ENCODE measurements around the gene LRRC14B. TPM values are rescaled to one million over a fixed set of nuclear protein-coding genes. Genes with fewer than 3 reads are reported as not detected.

LRRC14B gene
- total and polyA plus RNA-seq, 2 donors (not counting 1 experiment from before 2014, with no cell fraction given): not detected

DNA sequence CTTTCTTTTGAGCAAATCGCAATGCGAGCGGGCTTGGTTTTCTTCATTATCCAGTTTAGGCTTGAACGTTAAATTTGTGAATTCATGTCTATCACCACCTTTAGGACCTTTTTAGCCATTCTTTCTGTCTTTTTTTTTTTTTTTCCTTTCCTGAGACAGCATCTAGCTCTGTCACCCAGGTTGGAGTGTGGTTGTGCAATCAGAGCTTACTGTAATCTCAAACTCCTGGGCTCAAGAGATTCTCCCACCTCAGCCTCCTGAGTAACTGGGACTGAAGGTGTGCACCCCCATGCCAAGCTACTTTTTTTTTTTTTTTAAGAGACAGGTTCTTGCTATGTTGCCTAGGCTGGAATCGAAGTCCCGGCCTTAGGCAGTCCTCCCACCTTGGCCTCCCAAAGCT, 39.2 kb upstream of the LRRC14B start:
- no peaks in the 10 kb centered on the region for H3K79me2 ChIP-seq (ENCODE audit: control insufficient read depth, insufficient read depth, low read length)
- no peak for DNase-seq (ENCODE audit: low read depth in 2 of 2)

DNA sequence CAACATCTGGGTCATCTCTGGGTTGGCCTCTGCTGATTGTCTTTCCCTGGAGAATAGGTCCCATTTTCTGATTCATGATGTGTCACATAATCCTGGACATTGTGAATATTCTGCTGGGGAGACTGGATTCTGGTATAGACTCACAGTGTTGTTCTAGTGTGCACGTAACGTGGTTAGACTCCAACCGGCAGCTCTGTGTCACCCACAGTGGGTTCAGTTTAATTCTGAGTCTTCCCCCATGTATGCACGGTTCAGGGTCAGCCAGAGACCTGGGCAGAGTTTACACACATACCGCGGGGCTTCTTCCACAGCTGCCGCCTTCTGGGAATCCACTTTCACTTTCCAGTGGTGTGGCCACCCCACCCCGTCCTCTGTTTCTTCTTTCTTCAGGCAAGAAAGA, 38.0 kb upstream of the LRRC14B start:
- peak overlapping the region in 1 of 4 experiments; percentile 33 for H3K4me3 ChIP-seq (replicated peaks in 1 of 4; ENCODE audit: control extremely low read depth in 1 of 4, insufficient read depth in 1 of 4, low read depth in 3 of 4, low read length in 4 of 4)
- no peaks in the 10 kb centered on the region for H3K79me2 ChIP-seq (ENCODE audit: control insufficient read depth, insufficient read depth, low read length)
- no peaks in the 10 kb centered on the region for H3K36me3 ChIP-seq (ENCODE audit: control insufficient read depth, insufficient read depth, low read length)
- no peaks in the 10 kb centered on the region for H4K20me1 ChIP-seq (ENCODE audit: control insufficient read depth, extremely low read depth, insufficient read depth, low read length)
- no peaks in the 10 kb centered on the region for H3K27me3 ChIP-seq (ENCODE audit: control insufficient read depth, insufficient read depth, low read length)
- no peak overlapping the region for H3K9ac ChIP-seq (ENCODE audit: insufficient read depth, low read length)
- DNase-seq (ENCODE audit: low read depth in 2 of 2): peak; percentile 40 to 75
- H3K27ac ChIP-seq (ENCODE audit: insufficient read depth, low read length): no peak overlapping the region
- no peaks in the 10 kb centered on the region for H3K9me3 ChIP-seq (ENCODE audit: control insufficient read depth, insufficient read depth, low read depth, low read length)
- TF ChIP-seq, protein P1, sequence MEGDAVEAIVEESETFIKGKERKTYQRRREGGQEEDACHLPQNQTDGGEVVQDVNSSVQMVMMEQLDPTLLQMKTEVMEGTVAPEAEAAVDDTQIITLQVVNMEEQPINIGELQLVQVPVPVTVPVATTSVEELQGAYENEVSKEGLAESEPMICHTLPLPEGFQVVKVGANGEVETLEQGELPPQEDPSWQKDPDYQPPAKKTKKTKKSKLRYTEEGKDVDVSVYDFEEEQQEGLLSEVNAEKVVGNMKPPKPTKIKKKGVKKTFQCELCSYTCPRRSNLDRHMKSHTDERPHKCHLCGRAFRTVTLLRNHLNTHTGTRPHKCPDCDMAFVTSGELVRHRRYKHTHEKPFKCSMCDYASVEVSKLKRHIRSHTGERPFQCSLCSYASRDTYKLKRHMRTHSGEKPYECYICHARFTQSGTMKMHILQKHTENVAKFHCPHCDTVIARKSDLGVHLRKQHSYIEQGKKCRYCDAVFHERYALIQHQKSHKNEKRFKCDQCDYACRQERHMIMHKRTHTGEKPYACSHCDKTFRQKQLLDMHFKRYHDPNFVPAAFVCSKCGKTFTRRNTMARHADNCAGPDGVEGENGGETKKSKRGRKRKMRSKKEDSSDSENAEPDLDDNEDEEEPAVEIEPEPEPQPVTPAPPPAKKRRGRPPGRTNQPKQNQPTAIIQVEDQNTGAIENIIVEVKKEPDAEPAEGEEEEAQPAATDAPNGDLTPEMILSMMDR (conservative IDR thresholded peaks at IDR 0.05 in 1 of 2, IDR thresholded peaks at IDR 0.05 in 1 of 2; ENCODE audit: low read depth in 1 of 2, low read length in 2 of 2): no peak
- no peak for TF ChIP-seq EZH2 (IDR thresholded peaks at IDR 0.05; ENCODE audit: low read length, missing control alignments)
- no peaks in the 10 kb centered on the region for H3K4me1 ChIP-seq (ENCODE audit: control insufficient read depth, extremely low read depth, insufficient read depth, low read length)
- H3K4me2 ChIP-seq (ENCODE audit: extremely low read depth, insufficient read depth, low read length): no peak overlapping the region
- no peak overlapping the region for H2AFZ ChIP-seq (ENCODE audit: low read length)

More for the DNA sequence above, 39.2 kb upstream of the LRRC14B start:
- H2AFZ ChIP-seq (ENCODE audit: low read length): no peak overlapping the region
- H3K9me3 ChIP-seq (ENCODE audit: control insufficient read depth, insufficient read depth, low read depth, low read length): no peaks in the 10 kb centered on the region
- H3K4me2 ChIP-seq (ENCODE audit: extremely low read depth, insufficient read depth, low read length): no peak overlapping the region
- no peak overlapping the region for H3K27ac ChIP-seq (ENCODE audit: insufficient read depth, low read length)
- H4K20me1 ChIP-seq (ENCODE audit: control insufficient read depth, extremely low read depth, insufficient read depth, low read length): no peaks in the 10 kb centered on the region
- TF ChIP-seq, protein P1 (conservative IDR thresholded peaks at IDR 0.05 in 1 of 2, IDR thresholded peaks at IDR 0.05 in 1 of 2; ENCODE audit: low read depth in 1 of 2, low read length in 2 of 2): no peak
- TF ChIP-seq EZH2 (IDR thresholded peaks at IDR 0.05; ENCODE audit: low read length, missing control alignments): no peak
- no peak overlapping the region for H3K4me3 ChIP-seq (replicated peaks in 1 of 4; ENCODE audit: control extremely low read depth in 1 of 4, insufficient read depth in 1 of 4, low read depth in 3 of 4, low read length in 4 of 4)
- no peaks in the 10 kb centered on the region for H3K27me3 ChIP-seq (ENCODE audit: control insufficient read depth, insufficient read depth, low read length)
- H3K36me3 ChIP-seq (ENCODE audit: control insufficient read depth, insufficient read depth, low read length): no peaks in the 10 kb centered on the region
- no peaks in the 10 kb centered on the region for H3K4me1 ChIP-seq (ENCODE audit: control insufficient read depth, extremely low read depth, insufficient read depth, low read length)
- H3K9ac ChIP-seq (ENCODE audit: insufficient read depth, low read length): no peak overlapping the region

DNA sequence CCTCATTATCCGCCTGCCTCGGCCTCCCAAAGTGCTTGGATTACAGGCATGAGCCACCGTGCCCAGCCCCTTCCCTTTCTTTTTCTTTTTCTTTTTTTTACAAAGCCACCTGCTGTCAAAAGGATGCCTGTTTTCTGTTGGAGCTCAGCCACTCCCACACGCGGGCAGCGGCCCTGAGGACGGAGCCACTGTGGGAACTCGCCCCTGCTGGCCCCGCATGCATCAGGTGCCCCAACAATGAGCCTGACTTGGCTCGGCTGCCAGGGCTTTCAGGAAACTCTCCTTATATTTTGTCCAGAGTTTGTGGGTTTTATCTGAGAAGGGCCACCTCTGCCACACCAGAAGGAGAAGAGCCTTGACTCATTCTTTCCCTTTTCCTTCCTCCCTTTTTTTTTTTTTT, 37.1 kb upstream of the LRRC14B start:
- no peaks in the 10 kb centered on the region for H3K9me3 ChIP-seq (ENCODE audit: control insufficient read depth, insufficient read depth, low read depth, low read length)
- H3K79me2 ChIP-seq (ENCODE audit: control insufficient read depth, insufficient read depth, low read length): no peaks in the 10 kb centered on the region
- H2AFZ ChIP-seq (ENCODE audit: low read length): no peak overlapping the region
- H3K27ac ChIP-seq (ENCODE audit: insufficient read depth, low read length): no peak overlapping the region
- H3K9ac ChIP-seq (ENCODE audit: insufficient read depth, low read length): no peak overlapping the region
- no peak for TF ChIP-seq EZH2 (IDR thresholded peaks at IDR 0.05; ENCODE audit: low read length, missing control alignments)
- TF ChIP-seq, protein P1 (conservative IDR thresholded peaks at IDR 0.05 in 1 of 2, IDR thresholded peaks at IDR 0.05 in 1 of 2; ENCODE audit: low read depth in 1 of 2, low read length in 2 of 2): no peak
- no peak overlapping the region for H3K4me3 ChIP-seq (replicated peaks in 1 of 4; ENCODE audit: control extremely low read depth in 1 of 4, insufficient read depth in 1 of 4, low read depth in 3 of 4, low read length in 4 of 4)
- H3K4me2 ChIP-seq (ENCODE audit: extremely low read depth, insufficient read depth, low read length): no peak overlapping the region
- peak in 1 of 2 donors; percentile 27 for DNase-seq (ENCODE audit: low read depth in 2 of 2)
- no peaks in the 10 kb centered on the region for H4K20me1 ChIP-seq (ENCODE audit: control insufficient read depth, extremely low read depth, insufficient read depth, low read length)
- no peaks in the 10 kb centered on the region for H3K36me3 ChIP-seq (ENCODE audit: control insufficient read depth, insufficient read depth, low read length)
- H3K4me1 ChIP-seq (ENCODE audit: control insufficient read depth, extremely low read depth, insufficient read depth, low read length): no peaks in the 10 kb centered on the region
- H3K27me3 ChIP-seq (ENCODE audit: control insufficient read depth, insufficient read depth, low read length): no peaks in the 10 kb centered on the region
